HS-27A (cell line): ENCODE data around the gene ASH1L.
"Not testable (repeated sequence)": the region's sequence is repeated elsewhere in the genome, so short reads cannot be mapped to it uniquely, and the experiment has no call there.

Source experiments
- DNase-seq: peaks from one replicate; pipeline ENCODE4 v3.0.0-alpha.2; 2012; ENCODE audit warnings: low read depth, missing footprints

ASH1L gene

DNA sequence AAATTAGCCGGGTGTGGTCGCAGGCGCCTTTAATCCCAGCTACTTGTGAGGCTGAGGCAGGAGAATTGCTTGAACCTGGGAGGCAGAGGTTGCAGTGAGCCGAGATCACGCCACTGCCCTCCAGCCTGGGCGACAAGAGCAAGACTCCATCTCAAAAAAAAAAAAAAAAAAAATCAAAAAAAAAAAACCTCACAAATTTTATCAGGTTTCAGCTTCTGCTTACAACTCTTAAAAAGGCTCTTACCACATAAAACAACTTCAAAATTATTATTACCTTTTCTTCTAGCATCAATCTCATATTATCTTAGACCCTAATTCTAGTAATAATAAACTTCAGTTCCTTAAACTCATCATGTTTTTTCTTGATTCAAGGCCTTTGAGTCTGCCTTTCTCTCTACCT lies 120.2 kb downstream of the ASH1L start:
- not testable (repeated sequence) for DNase-seq

DNA sequence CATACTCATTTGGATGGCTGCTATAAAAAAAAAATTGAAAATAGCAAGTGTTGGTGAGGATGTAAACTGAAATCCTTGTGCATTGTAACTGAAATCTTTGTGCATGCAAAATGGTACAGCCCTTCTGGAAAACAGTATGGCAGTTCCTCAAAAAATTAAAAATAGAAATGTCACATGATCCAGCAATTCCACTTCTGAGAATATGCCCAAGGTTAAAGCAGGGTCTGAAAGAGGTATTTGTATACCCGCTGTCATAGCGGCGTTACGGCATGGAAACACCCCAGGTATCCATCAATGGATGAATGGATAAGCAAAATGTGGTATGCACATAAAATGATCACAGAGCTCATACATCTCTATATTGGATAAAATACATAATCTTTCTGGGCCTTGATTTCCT lies 125.2 kb downstream of the ASH1L start:
- no peak for DNase-seq

DNA sequence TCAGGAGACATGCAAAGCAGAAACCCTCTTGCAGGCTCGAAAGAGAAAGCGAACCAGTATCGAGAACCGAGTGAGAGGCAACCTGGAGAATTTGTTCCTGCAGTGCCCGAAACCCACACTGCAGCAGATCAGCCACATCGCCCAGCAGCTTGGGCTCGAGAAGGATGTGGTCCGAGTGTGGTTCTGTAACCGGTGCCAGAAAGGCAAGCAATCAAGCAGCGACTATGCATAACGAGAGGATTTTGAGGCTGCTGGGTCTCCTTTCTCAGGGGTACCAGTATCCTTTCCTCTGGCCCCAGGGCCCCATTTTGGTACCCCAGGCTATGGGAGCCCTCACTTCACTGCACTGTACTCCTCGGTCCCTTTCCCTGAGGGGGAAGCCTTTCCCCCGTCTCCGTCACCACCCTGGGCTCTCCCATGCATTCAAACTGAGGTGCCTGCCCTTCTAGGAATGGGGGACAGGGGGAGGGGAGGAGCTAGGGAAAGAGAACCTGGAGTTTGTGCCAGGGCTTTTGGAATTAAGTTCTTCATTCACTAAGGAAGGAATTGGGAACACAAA lies 128.7 kb downstream of the ASH1L start:
- not testable (repeated sequence) for DNase-seq

DNA sequence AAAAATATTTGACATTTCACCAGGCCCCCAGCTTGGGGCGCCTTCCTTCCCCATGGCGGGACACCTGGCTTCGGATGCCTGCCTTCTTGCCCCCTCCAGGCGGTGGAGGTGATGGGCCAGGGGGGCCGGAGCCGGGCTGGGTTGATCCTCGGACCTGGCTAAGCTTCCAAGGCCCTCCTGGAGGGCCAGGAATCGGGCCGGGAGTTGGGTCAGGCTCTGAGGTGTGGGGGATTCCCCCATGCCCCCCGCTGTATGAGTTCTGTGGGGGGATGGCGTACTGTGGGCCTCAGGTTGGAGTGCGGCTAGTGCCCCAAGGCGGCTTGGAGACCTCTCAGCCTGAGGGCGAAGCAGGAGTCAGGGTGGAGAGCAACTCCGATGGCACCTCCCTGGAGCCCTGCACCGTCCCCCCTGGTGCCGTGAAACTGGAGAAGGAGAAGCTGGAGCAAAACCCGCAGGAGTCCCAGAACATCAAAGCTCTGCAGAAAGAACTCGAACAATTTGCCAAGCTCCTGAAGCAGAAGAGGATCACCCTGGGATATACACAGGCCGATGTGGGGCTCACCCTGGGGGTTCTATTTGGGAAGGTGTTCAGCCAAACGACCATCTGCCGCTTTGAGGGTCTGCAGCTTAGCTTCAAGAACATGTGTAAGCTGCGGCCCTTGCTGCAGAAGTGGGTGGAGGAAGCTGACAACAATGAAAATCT lies 129.3 kb downstream of the ASH1L start:
- not testable (repeated sequence) for DNase-seq

DNA sequence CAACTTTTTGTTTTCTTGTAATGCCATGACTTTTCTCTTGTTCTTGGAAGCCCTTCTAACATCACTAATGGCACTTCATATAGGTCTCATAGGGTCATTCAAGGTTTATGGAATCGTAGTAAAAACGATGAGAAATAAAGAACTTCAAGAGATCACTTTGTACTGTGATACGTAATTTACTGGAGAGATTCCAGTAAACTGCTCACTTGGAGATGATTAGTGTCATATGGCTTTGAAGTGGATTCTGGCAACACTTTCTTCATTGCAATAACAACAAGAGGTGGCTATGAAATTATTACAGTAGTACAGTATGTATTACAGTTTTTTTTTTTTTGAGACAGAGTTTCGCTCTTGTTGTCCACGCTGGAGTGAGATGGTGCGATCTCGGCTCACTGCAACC lies 138.5 kb downstream of the ASH1L start:
- no peak for DNase-seq

DNA sequence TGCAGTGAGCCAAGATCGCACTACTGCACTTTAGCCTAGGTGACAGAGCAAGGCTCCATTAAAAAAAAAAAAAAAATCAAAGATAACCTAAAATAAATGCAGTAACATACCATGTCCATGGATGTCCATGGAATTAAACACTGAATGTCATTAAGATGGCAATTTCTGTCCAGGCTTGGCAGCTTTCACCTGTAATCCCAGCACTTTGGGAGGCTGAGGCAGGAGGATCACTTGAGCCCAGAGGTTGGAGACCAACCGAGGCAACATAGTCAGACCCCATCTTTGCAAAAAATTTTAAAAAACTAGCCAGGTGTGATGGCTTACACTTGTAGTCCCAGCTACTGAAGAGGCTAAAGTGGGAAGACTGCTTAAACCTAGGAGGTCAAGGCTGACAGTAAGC lies 141.8 kb downstream of the ASH1L start:
- no peak for DNase-seq

DNA sequence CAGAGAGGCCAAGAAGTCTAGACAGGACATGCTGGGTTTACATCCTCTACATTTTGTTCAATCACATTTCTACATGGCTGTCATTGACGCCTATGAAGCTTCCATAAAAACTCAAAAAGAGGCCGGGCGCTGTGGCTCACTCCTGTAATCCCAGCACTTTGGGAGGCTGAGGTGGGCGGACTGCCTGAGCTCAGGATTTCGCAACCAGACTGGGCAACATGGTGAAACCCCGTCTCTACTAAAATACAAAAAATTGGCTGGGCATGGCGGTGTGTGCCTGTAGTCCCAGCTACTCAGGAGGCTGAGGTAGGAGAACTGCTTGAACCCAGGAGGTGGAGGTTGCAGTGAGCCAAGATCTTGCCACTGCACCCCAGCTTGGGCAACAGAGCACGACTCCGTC lies 150.8 kb downstream of the ASH1L start:
- not testable (repeated sequence) for DNase-seq

DNA sequence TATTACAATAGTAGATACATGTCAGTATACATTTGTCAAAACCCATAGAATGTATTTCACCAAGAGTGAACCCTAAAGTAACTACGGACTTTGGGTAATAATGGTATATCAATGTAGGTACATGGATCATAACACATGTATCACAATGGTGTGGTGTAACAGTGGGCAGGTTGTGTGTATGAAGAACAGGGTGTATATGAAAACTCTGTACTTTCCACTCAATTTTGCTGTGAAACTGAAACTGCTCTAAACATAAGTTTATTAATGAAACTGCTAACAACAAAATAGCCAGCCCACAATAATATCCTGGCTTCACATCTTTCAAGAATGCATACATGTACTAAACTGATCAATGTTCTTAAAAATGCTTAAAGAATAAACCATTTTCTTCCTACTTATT lies 151.7 kb downstream of the ASH1L start:
- no peak for DNase-seq

DNA sequence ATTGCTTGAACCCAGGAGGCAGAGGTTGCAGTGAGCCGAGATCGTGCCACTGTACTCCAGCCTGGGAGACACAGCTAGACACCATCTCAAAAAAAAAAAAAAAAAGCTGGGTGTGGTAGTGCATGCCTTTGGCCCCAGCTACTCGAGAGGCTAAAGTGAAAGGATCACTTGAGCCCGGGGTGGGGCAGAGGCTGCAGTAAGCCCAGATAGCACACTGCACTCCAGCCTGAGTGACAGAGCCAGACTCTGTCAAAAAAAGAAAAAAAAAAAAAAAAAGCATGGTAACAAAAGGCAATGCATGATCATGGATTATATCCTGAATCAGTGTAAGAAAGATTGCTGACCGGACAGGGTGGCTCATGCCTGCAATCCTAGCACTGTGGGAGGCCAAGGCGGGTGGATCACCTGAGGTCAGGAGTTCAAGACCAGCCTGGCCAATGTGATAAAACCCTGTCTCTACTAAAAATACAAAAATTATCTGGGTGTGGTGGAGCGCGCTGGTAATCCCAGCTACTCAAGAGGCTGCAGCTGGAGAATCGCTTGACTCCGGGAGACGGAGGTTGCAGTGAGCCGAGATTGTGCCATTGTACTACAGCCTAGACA lies 165.6 kb downstream of the ASH1L start:
- no peak for DNase-seq

DNA sequence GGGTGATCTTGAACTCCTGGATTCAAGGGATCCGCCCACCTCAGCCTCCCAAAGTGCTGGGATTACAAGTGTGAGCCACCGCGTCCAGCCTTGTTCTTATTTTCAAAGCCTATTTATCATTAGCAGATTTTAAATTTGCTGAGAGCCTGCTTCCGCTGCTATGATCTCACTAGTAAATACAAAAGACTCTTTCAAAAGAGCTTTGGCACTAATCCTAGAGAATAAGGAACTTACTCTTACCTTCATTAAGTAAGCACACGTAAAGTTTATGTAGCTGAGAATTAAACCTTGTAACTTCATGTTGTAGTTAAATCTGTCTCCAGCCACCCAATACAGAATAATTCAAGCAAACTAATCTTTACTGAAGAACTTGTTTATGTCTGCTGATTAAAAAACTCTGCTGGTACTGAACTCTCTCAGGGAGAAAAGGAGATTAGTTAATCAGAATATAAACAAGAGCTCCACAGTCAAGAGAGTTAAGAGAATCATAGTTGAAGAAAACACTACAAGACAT lies 169.6 kb downstream of the ASH1L start:
- DNase-seq: no peak

DNA sequence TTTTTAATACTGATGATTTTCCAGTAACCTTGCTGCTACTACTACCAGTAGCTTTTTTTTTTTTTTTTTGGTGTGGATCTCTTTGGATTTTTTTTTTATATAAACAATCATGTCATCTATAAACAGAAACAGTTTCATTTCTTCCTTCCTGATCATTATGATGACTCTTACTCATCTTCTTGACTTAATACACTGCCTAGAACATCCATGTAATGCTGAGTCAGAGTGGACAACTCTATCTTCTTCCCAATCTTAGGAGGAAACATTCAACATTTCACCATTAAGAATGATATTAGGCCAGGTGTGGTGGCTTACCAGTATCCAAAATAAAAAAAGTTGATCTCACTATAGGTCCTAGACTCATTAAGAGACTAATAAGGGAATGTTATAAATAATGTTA lies 172.8 kb downstream of the ASH1L start:
- no peak for DNase-seq

DNA sequence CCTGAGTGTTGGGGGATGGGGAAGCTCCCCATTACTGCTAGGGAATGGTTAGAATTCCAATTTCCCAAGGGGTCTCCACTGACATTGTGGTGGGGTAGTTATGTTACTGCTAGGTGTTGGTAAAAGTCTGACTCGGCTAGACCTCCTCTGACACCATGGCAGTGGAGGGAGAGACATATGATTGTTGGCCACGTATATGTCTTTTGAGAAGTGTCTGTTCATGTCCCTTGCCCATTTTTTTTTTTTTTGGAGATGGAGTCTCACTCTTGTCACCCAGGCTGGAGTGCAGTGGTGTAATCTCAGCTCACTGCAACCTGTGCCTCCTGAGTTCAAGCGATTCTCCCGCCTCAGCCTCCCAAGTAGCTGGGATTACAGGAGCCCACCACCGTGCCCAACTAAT lies 176.8 kb downstream of the ASH1L start:
- DNase-seq: not testable (repeated sequence)

DNA sequence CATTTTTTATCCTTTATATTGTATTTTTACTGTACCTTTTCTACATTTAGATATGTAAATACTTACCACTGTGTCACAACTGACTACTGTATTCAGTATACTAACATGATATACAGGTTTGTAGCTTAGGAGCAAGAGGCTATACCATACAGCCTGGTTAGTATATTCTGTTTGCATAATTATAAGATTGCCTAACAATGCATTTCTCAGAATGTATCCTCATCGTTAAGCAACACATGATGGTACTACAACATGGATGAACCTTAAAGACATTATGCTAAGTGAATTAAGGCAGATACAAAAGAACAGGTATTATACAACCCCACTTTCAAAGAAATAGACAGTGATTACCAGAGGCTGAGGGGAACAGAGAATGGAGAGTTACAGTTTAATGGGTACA lies 179.2 kb downstream of the ASH1L start:
- no peak for DNase-seq

DNA sequence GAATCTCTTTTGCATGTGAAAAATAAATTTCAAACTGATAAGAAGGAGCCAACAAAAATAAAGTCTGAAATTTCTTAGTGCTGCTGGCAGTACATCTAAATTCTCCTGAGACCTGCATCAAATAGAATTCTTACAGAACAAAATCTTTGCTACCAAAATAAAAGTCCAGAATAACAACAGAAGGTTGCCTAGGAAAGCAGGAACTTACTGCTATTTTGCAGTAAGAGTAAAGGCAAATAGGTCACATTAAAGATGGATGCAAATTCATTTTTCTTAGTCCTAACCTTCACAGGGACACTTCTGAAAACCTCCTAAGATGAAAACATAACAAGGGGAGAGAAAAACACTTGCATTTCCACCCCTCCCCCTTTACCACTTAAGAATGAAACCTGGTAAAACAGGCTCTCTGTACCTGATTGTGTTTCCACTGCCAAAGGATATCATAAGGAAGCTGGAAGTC lies 182.9 kb downstream of the ASH1L start:
- no peak for DNase-seq

DNA sequence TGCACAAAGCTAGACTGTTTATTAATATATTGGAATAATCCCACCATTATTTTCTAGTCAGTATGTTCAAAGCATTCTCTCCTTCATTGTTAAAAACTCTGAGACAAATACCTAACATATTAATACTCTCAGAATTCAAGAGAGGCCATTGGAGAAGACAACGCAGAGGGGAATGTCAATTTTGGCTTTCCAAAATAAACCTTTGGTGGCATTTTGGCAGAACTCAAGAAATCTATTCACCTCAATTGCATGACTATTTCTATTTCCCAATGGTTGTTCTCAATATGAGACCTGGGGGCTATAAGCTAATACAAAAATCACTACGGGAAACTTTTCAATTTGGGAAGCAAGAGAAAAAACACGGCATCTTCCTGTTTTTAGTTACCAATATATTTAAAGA lies 183.4 kb downstream of the ASH1L start:
- DNase-seq: no peak

DNA sequence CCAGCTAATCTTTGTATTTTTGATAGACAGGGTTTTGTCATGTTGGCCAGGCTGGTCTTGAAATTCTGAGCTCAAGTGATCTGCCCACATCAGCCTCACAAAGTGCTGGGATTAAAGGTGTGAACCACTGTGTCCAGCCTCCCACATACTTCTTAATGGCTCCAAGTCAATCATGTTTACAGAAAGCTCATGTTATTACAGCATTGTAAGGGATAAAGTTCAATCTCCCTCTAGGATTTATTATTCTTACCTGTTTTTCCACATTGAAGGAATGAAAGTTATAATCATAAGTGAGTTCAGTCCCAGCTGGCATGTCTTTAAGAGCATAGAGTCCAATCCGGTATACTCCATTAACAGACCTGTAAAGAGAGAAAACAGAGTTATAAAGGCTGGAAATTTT lies 202.6 kb downstream of the ASH1L start:
- DNase-seq: no peak

DNA sequence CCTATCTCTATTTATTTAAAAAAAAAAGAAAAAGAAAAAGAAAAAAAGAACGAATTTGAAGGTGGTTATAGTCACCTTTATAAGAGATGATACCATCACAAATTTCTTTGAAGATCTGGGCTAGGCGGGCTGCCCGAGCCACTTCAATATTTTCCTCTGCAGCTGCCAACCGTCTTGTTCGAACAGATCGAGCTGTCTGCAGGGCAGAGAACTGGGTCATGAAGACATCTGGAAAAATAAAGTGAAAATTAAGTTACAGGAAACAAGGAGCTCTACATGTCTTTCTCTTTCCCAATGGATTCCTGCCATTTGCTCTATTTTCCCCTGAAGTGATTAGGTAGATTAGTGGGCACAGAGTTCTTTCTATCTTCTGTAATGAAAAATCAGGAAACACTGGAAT lies 210.0 kb downstream of the ASH1L start:
- DNase-seq: no peak

DNA sequence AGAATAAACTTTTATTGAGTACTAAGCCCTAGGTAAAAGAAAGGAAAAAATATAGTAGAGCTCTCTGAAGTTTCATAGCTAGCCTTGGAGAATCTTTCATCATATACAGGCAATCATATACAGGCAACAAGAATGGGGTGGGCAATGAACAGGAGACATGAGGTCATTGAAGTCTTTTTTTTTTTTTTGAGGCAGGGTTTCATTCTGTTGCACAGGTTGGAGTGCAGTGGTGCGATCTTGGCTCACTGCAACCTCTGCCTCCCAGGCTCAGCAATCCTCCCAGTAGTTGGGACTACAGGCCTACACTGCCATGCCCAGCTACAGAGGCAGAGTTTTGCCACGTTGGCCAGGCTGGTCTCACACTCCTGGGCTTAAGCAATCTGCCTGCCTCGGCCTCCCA lies 219.8 kb downstream of the ASH1L start:
- DNase-seq: no peak

DNA sequence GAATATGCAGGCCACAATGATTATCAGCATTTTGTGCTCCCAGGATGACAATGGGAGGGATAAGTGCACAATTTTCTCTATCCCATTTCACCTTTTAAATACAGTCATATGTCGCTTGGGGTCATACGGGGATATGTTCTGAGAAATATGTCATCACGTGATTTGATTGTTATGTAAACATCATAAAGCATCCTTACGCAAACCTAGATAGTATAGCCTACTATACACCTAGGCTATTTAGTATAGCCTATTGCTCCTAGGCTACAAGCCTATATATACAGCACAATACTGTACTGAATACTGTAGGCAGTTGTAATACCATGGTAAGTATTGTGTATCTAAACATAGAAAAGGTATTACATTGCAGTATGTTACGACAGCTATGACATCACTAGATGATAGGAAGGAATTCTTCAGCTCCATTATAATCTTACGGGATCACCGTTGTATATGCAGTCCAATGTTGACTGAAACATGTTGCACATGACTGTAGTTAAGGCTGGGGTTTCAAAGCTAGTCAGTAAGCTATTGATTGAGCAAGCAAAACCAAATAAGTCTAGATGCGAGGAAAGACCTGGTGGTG lies 223.0 kb downstream of the ASH1L start:
- no peak for DNase-seq

DNA sequence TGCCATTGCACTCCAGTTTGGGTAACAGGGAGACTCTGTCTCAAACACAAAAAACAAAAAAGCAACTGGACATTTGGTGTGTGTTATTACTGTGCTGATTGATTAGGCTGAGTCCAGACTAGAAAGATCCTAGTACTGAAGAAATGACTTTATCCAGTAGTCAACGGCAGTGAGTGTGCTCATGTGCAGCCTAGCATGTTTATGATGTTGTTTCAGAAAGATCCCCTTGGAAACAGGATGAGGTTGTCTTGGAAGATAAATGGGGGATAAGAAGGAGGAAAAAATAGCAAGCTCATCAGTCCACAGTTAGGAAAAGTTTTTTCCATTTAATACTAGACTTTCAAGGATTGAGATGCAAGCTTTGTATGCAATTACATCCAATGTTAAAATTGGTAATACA lies 227.6 kb downstream of the ASH1L start:
- DNase-seq: no peak

DNA sequence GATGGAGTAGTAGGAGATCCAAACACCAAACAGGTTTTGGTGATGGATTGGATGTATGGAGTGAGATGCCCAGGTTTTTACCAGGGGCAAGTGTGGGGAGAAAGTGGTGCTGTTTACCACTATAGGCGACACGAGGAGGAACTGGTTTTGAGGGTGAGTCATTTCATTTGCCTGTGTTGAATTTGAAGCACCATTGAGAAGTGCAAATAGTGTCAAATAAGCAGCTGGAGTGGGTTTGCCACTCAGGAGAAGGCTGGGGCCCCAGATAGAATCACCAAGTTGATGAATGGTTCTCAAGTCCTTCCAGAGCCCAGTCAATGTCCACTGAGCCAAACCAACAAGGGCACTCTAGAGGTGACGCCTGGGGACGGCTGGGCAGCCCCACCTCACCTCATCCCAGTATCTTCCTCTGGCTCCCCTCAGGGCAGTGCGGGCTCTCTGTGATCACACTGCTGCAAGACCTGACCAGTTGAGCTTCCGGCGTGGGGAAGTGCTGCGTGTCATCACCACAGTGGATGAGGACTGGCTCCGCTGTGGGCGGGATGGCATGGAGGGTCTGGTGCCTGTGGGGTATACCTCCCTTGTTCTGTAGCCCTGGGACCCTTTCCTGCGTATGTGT lies 232.5 kb downstream of the ASH1L start:
- no peak for DNase-seq

DNA sequence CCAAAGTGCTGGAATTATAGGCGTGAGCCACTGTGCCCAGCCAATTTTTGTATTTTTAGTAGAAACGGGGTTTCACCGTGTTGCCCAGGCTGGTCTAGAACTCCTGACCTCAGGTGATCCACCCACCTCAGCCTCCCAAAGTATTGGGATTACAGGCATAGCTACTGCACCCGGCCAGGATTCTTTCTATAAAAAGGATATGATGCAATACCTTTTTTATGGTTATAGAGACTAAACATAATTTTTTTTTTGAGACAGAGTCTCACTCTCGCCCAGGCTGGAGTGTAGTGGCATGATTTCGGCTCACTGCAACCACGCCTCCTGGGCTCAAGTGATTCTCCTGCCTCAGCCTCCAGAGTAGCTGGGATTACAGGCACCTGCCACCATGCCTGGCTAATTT lies 233.7 kb downstream of the ASH1L start:
- DNase-seq: not testable (repeated sequence)

DNA sequence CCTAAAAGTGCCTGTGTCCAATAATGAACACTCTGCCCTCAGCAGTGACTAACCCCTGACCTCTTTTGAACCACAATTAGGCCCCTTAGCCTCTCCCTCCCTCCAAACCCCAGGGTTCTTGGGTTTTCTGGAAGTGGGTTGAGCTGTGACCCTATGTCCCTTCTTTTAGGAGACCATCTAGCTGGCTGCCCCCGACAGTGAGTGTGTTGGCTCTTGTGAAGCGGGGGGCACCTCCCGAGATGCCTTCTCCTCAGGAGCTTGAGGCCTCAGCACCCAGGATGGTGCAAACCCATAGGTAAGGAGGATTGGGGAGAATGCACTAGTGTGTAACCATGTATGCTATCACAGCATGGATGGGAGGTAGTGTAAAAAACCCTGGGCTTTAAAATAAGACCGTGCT lies 234.6 kb downstream of the ASH1L start:
- no peak for DNase-seq
